ENCODE measurements around the gene ADH1B. TPM values are rescaled to one million over a fixed set of nuclear protein-coding genes. Genes with fewer than 3 reads are reported as not detected.

Gene ADH1B
- total and polyA plus RNA-seq, 2 donors from 2014 or later: 38.6 to 223 TPM

GRCh38 chr4:99281261-99281660 lies 39.9 kb downstream of the ADH1B start:
- no peaks in the 10 kb centered on the region for H3K9me3 ChIP-seq (ENCODE audit: control insufficient read depth in 2 of 3, insufficient read depth in 1 of 3, low read length in 3 of 3)
- intact Hi-C loops (cut with DNase I): no loop called here
- no peak overlapping the region for H3K9ac ChIP-seq (ENCODE audit: low read length in 3 of 3)
- DNase-seq (no peak), FAIRE-seq (no peak)
- H3K4me1 ChIP-seq (ENCODE audit: control insufficient read depth in 2 of 3, insufficient read depth in 2 of 3, low read depth in 1 of 3, low read length in 3 of 3): no peaks in the 10 kb centered on the region
- no peak overlapping the region for H3K27ac ChIP-seq (ENCODE audit: low read depth in 2 of 2, low read length in 2 of 2)
- no peak for TF ChIP-seq CTCF (IDR thresholded peaks at IDR 0.05; ENCODE audit: borderline replicate concordance, extremely low read depth, insufficient read depth)
- H3K36me3 ChIP-seq (ENCODE audit: control insufficient read depth in 2 of 3, insufficient read depth in 3 of 3, low read length in 3 of 3): no peaks in the 10 kb centered on the region
- H3K4me3 ChIP-seq (ENCODE audit: low read length in 3 of 3): no peak overlapping the region
- no peaks in the 10 kb centered on the region for H3K27me3 ChIP-seq (ENCODE audit: control insufficient read depth, insufficient read depth, low read length)

- Histone ChIP-seq H3K9me3 (ENCODE audit: control insufficient read depth in 2 of 3, insufficient read depth in 1 of 3, low read length in 3 of 3) (no peaks in the 10 kb centered on the region), H3K9ac (ENCODE audit: low read length in 3 of 3) (no peak overlapping the region), H3K36me3 (ENCODE audit: control insufficient read depth in 2 of 3, insufficient read depth in 3 of 3, low read length in 3 of 3) (no peaks in the 10 kb centered on the region), H3K4me3 (ENCODE audit: low read length in 3 of 3) (no peak overlapping the region), H3K27ac (ENCODE audit: low read depth in 2 of 2, low read length in 2 of 2) (no peak overlapping the region), H3K27me3 (ENCODE audit: control insufficient read depth, insufficient read depth, low read length) (no peaks in the 10 kb centered on the region), H3K4me1 (ENCODE audit: control insufficient read depth in 2 of 3, insufficient read depth in 2 of 3, low read depth in 1 of 3, low read length in 3 of 3) (no peaks in the 10 kb centered on the region)
- intact Hi-C loops (cut with DNase I): no loop called here
- DNase-seq (peak in 2 of 5 donors; percentile 7 to 17), FAIRE-seq (no peak)
- TF ChIP-seq CTCF (IDR thresholded peaks at IDR 0.05; ENCODE audit: borderline replicate concordance, extremely low read depth, insufficient read depth): no peak
Measured at GRCh38 chr4:99276417-99276816, 44.8 kb downstream of the ADH1B start.

- no peak for TF ChIP-seq CTCF (IDR thresholded peaks at IDR 0.05; ENCODE audit: borderline replicate concordance, extremely low read depth, insufficient read depth)
- no peak for DNase-seq
- Histone ChIP-seq H3K27me3 (ENCODE audit: control insufficient read depth, insufficient read depth, low read length) (no peaks in the 10 kb centered on the region), H3K9ac (ENCODE audit: low read length in 3 of 3) (no peak overlapping the region), H3K27ac (ENCODE audit: low read depth in 2 of 2, low read length in 2 of 2) (no peak overlapping the region), H3K4me1 (ENCODE audit: control insufficient read depth in 2 of 3, insufficient read depth in 2 of 3, low read depth in 1 of 3, low read length in 3 of 3) (no peaks in the 10 kb centered on the region), H3K4me3 (ENCODE audit: low read length in 3 of 3) (no peak overlapping the region), H3K36me3 (ENCODE audit: control insufficient read depth in 2 of 3, insufficient read depth in 3 of 3, low read length in 3 of 3) (no peaks in the 10 kb centered on the region), H3K9me3 (ENCODE audit: control insufficient read depth in 2 of 3, insufficient read depth in 1 of 3, low read length in 3 of 3) (no peaks in the 10 kb centered on the region)
- intact Hi-C loops (cut with DNase I): no loop called here
- FAIRE-seq: no peak
Measured at GRCh38 chr4:99275885-99276284, 45.3 kb downstream of the ADH1B start.

GRCh38 chr4:99275050-99275449 lies 46.2 kb downstream of the ADH1B start:
- Histone ChIP-seq H3K4me3 (ENCODE audit: low read length in 3 of 3) (no peak overlapping the region), H3K4me1 (ENCODE audit: control insufficient read depth in 2 of 3, insufficient read depth in 2 of 3, low read depth in 1 of 3, low read length in 3 of 3) (no peaks in the 10 kb centered on the region), H3K27ac (ENCODE audit: low read depth in 2 of 2, low read length in 2 of 2) (no peak overlapping the region), H3K36me3 (ENCODE audit: control insufficient read depth in 2 of 3, insufficient read depth in 3 of 3, low read length in 3 of 3) (no peaks in the 10 kb centered on the region), H3K9ac (ENCODE audit: low read length in 3 of 3) (no peak overlapping the region), H3K9me3 (ENCODE audit: control insufficient read depth in 2 of 3, insufficient read depth in 1 of 3, low read length in 3 of 3) (no peaks in the 10 kb centered on the region), H3K27me3 (ENCODE audit: control insufficient read depth, insufficient read depth, low read length) (no peaks in the 10 kb centered on the region)
- intact Hi-C loops (cut with DNase I): no loop called here
- TF ChIP-seq CTCF (IDR thresholded peaks at IDR 0.05; ENCODE audit: borderline replicate concordance, extremely low read depth, insufficient read depth): no peak
- DNase-seq (no peak), FAIRE-seq (no peak)

All from kidney (tissue), 14 donors.